ENCODE data around the gene PLD3. TPM values are rescaled to one million over a fixed set of nuclear protein-coding genes. Genes with fewer than 3 reads are reported as not detected.

Gene PLD3
- total and polyA plus RNA-seq, 2 donors (not counting 3 experiments of a cell fraction or from before 2014, with no cell fraction given): 166 to 479 TPM

GRCh38 chr19:40335101-40335500 lies 13.4 kb upstream of the PLD3 start:
- H3K4me3 ChIP-seq (replicated peaks in 1 of 3; ENCODE audit: insufficient read depth in 1 of 3, low read depth in 1 of 3, low read length in 3 of 3): no peak overlapping the region
- no peak overlapping the region for H3K27ac ChIP-seq (ENCODE audit: insufficient read depth, low read depth, low read length)
- intact Hi-C loops (cut with micrococcal nuclease) (loop anchor here (5.0 kb wide), 1 partner anchor 43 kb away; no protein-coding TSS in a partner anchor), dilution Hi-C loops (cut with MboI; ENCODE audit: extremely low pct_ligation_motif_present, low sequenced_read_pairs) (no loop called here)
- H3K4me2 ChIP-seq (ENCODE audit: insufficient read depth, low read length): no peak overlapping the region
- ChIA-PET POLR2A (interaction anchor here (0.7 kb wide), 2 partner anchors 224 to 267 kb away, joined by 6 to 11 read pairs; no protein-coding TSS in a partner anchor), CTCF (interaction anchor here (0.8 to 1.7 kb wide), 5 partner anchors 13 to 300 kb away, joined by 3 to 5 read pairs (median 3); partner anchors contain the start of gene C19orf47)
- H3K9me1 ChIP-seq (replicated peaks; ENCODE audit: control insufficient read depth, extremely low read depth, insufficient read depth, low read length): no peaks in the 10 kb centered on the region
- no TSS peak for BruUV-seq (replicated peaks)
- peak; percentile 63 for DNase-seq (ENCODE audit: low read depth, low spot score)
- no peak for FAIRE-seq
- H3K27me3 ChIP-seq (ENCODE audit: control insufficient read depth in 2 of 2, insufficient read depth in 2 of 2, low read length in 2 of 2): no peaks in the 10 kb centered on the region
- H4K20me1 ChIP-seq (replicated peaks; ENCODE audit: control insufficient read depth, extremely low read depth, insufficient read depth, low read length): no peaks in the 10 kb centered on the region
- peaks cover 0 to 15% of the 10 kb centered on the region in 2 experiments for H3K36me3 ChIP-seq (ENCODE audit: control insufficient read depth in 2 of 2, extremely low read depth in 1 of 2, insufficient read depth in 2 of 2, low read length in 2 of 2)
- H3K79me2 ChIP-seq (ENCODE audit: control insufficient read depth, insufficient read depth, low read length): peaks cover 2% of the 10 kb centered on the region
- H3K9ac ChIP-seq (replicated peaks; ENCODE audit: extremely low read depth, insufficient read depth, low read length): no peak overlapping the region
- H2AFZ ChIP-seq (ENCODE audit: low read depth, low read length): no peak overlapping the region
- no peaks in the 10 kb centered on the region for H3K9me3 ChIP-seq (replicated peaks; ENCODE audit: control insufficient read depth, insufficient read depth, low read length)
- TF ChIP-seq FOS (IDR thresholded peaks at IDR 0.05; ENCODE audit: borderline replicate concordance, insufficient read depth, low read length): no peak
- no peak for TF ChIP-seq CTCF (IDR thresholded peaks at IDR 0.05; ENCODE audit: extremely low read depth in 1 of 2, insufficient read depth in 1 of 2, low read depth in 1 of 2, low read length in 2 of 2)
- TF ChIP-seq MYC (IDR thresholded peaks at IDR 0.05; ENCODE audit: low read depth, low read length): no peak
- TF ChIP-seq JUN (IDR thresholded peaks at IDR 0.05; ENCODE audit: borderline replicate concordance, insufficient read depth, insufficient read length, low read depth): no peak
- no peaks in the 10 kb centered on the region for H3K4me1 ChIP-seq (ENCODE audit: control insufficient read depth, extremely low read depth, insufficient read depth, low read length)

Data from endothelial cell of umbilical vein (primary cell).